KMS-11 (cell line): ENCODE data around the gene TOMM22.

ENCODE experiments used
- H2AFZ ChIP-seq: fragments of 200-600 bp; sonication (generic); 2 replicates; pipeline ENCODE4 v1.6.1; 2016; ENCODE audit warnings: antibody characterized with exemption, mixed run types, low read depth
- H3K27ac ChIP-seq: fragments of 200-600 bp; sonication (generic); 2 replicates; pipeline ENCODE4 v1.6.1; 2016; ENCODE audit warnings: mild to moderate bottlenecking, mixed run types
- H3K27me3 ChIP-seq: fragments of 200-600 bp; sonication (generic); 2 replicates; pipeline ENCODE4 v1.6.1; 2017; ENCODE audit warnings: mild to moderate bottlenecking, low read depth, mixed run types, moderate library complexity; ENCODE audit not compliant: insufficient read depth
- H3K36me3 ChIP-seq: fragments of 200-600 bp; sonication (generic); 2 replicates; pipeline ENCODE4 v1.6.1; 2017; ENCODE audit warnings: mild to moderate bottlenecking, mixed run types; ENCODE audit not compliant: insufficient read depth
- H3K4me1 ChIP-seq: fragments of 200-600 bp; sonication (generic); 2 replicates; pipeline ENCODE4 v1.6.1; 2016; ENCODE audit warnings: mild to moderate bottlenecking, low read depth, mixed run types; ENCODE audit not compliant: poor library complexity, severe bottlenecking
- H3K4me2 ChIP-seq: fragments of 200-600 bp; sonication (generic); 2 replicates; pipeline ENCODE4 v1.7.0; 2016; ENCODE audit warnings: mild to moderate bottlenecking, mixed run types
- H3K4me3 ChIP-seq: fragments of 200-600 bp; sonication (generic); IDR thresholded peaks from 2 replicates; pipeline ENCODE4 v1.6.1; 2017; ENCODE audit warnings: low read depth, low read length, mixed read lengths; ENCODE audit not compliant: insufficient read depth
- H3K79me2 ChIP-seq: fragments of 200-600 bp; sonication (generic); 2 replicates; pipeline ENCODE4 v1.6.1; 2016; ENCODE audit warnings: low read depth, mixed run types; ENCODE audit not compliant: insufficient read depth
- H3K9ac ChIP-seq: fragments of 200-600 bp; sonication (generic); 2 replicates; pipeline ENCODE4 v1.6.1; 2016; ENCODE audit warnings: mild to moderate bottlenecking, mixed run types
- H4K20me1 ChIP-seq: fragments of 200-600 bp; sonication (generic); 2 replicates; pipeline ENCODE4 v1.6.1; 2016; ENCODE audit warnings: mild to moderate bottlenecking, mixed run types; ENCODE audit not compliant: insufficient read depth
- CTCF ChIP-seq: fragments of 200-600 bp; sonication (generic); conservative IDR thresholded peaks from 2 replicates; pipeline ENCODE4 v1.6.1; 2017; ENCODE audit warnings: low read depth, mild to moderate bottlenecking, antibody characterized with exemption, low read length, moderate library complexity, mixed read lengths

The TOMM22 gene

GRCh38 chr22:38725900-38726655, 44.3 kb downstream of the TOMM22 start:
- no peaks in the 10 kb centered on the region for H3K79me2 ChIP-seq
- no peaks in the 10 kb centered on the region for H4K20me1 ChIP-seq
- no peak overlapping the region for H3K4me3 ChIP-seq
- H3K9ac ChIP-seq: no peak overlapping the region
- no peaks in the 10 kb centered on the region for H3K27me3 ChIP-seq
- H3K27ac ChIP-seq: no peak overlapping the region
- no peak for TF ChIP-seq CTCF
- no peaks in the 10 kb centered on the region for H3K4me1 ChIP-seq
- H2AFZ ChIP-seq: no peak overlapping the region
- H3K36me3 ChIP-seq: peaks cover 10% of the 10 kb centered on the region; the same call in 1 of the 2 replicates
- H3K4me2 ChIP-seq: no peak overlapping the region

GRCh38 chr22:38727123-38727522, 45.4 kb downstream of the TOMM22 start:
- Histone ChIP-seq H3K27ac (no peak overlapping the region), H3K36me3 (peaks cover 10% of the 10 kb centered on the region; the same call in 1 of the 2 replicates), H3K4me2 (no peak overlapping the region), H3K27me3 (no peaks in the 10 kb centered on the region), H4K20me1 (no peaks in the 10 kb centered on the region), H3K9ac (no peak overlapping the region), H2AFZ (no peak overlapping the region), H3K4me1 (no peaks in the 10 kb centered on the region), H3K79me2 (no peaks in the 10 kb centered on the region), H3K4me3 (no peak overlapping the region)
- TF ChIP-seq CTCF: no peak

DNA sequence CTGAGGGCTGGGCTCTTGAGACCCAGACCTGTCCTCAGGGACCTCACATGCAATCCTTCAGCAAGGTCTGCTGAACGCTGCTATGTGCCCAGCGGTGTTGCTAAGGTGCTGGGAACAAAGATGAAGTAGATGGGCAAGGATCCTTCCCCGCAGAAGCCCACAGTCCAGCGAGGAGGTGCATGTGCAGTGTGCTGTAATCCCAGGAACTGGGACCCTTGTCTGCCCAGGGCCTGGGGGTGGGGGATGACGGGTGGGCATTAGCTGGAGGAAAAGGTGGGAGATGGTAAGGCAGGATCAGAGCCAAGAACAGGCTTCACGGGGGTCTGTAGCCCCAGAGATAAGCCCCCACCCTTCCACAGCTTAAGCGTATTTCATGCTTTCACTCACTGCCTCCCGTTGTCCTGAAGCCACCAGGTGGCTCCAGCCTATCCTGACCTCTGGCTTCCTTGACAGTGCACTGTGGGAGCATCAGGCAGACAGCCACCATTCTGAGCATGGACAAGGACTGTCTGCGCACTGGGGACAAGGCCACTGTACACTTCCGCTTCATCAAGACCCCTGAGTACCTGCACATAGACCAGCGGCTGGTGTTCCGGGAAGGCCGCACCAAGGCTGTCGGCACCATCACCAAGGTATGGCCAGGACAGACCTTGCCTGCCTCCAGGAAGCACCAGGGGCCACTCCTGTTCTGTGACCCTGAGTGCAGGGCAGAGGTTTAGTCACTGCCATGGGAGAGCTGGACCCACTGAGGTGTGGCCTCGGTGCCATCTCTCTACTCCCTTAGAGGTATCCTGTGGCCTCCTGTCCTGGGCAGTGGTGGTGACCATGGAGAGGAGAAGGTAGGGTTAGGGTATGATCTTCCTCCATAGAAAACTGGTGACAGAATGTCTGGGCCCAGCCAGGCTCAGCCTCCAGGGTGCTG, 46.0 kb downstream of the TOMM22 start:
- H3K4me1 ChIP-seq: no peaks in the 10 kb centered on the region

More for the DNA sequence above, 46.0 kb downstream of the TOMM22 start:
- Histone ChIP-seq H3K79me2 (no peaks in the 10 kb centered on the region), H3K27ac (no peak overlapping the region), H3K4me2 (no peak overlapping the region), H3K4me3 (no peak overlapping the region), H3K36me3 (peaks cover 10% of the 10 kb centered on the region; the same call in 1 of the 2 replicates), H2AFZ (no peak overlapping the region), H3K27me3 (no peaks in the 10 kb centered on the region), H3K9ac (no peak overlapping the region), H4K20me1 (no peaks in the 10 kb centered on the region)
- no peak for TF ChIP-seq CTCF
